HepG2 (cell line): ENCODE data around the gene GIMAP8. TPM values are rescaled to one million over a fixed set of nuclear protein-coding genes. Genes with fewer than 3 reads are reported as not detected.

Experiments used
- ATAC-seq: fragments of 200-7000 bp; cut with Tn5 transposase; 3 replicates; pipeline ENCODE4 v1.9.1; 2020; ENCODE audit warnings: mild to moderate bottlenecking, moderate library complexity
- BruUV-seq: library from RNA; stranded (reverse); fragments of 400-500 nt; replicated peaks from 2 replicates; lab custom pipeline; 2021; lab: Mats Ljungman, UMichigan
- CTCF ChIA-PET: fragments of 300-600 bp; formaldehyde crosslinking; extraction: SDS; loops from one replicate; lab custom pipeline; 2021; ENCODE audit warnings: low total read pairs, inconsistent platforms, low intra/inter-chr PET ratio; lab: Yijun Ruan, JAX
- POLR2A ChIA-PET: fragments of 350-600 bp; sonication (Branson Sonifier 250); formaldehyde crosslinking; loops from one replicate; lab custom pipeline; 2020; ENCODE audit warnings: antibody characterized with exemption, inconsistent platforms; lab: Yijun Ruan, JAX
- DNase-seq: peaks from one replicate; pipeline ENCODE4 v3.0.0-alpha.2; 2015; ENCODE audit warnings: low spot score
- FAIRE-seq: peaks from 3 replicates; lab custom pipeline; 2011; peaks lifted over from hg19 to GRCh38; lab: Jason Lieb, UNC
- H2AFZ ChIP-seq: one replicate; pipeline ENCODE4 v1.6.1; 2011; ENCODE audit warnings: low read length, inconsistent platforms
- H3K27ac ChIP-seq: fragments of 300-600 bp; 3 replicates; pipeline ENCODE4 v1.8.0; 2011; ENCODE audit warnings: mixed run types, mild to moderate bottlenecking, mixed read lengths, low read length, inconsistent platforms; ENCODE audit not compliant: insufficient read depth; ENCODE audit errors: extremely low read length
- H3K27me3 ChIP-seq, 2 experiments: fragments of 200-600 bp in 1 of 2; 2 replicates in 1 of 2; 3 replicates in 1 of 2; pipeline versions ENCODE4 v1.6.0 to v1.8.0; 2011; ENCODE audit warnings: low read length in 2 of 2, mild to moderate bottlenecking in 2 of 2, moderate library complexity in 2 of 2, inconsistent platforms in 1 of 2; ENCODE audit not compliant: insufficient read depth in 2 of 2, control insufficient read depth in 1 of 2
- H3K36me3 ChIP-seq, 2 experiments: fragments of 200-600 bp in 1 of 2; replicated peaks in 1 of 2; 2 replicates in 1 of 2; 3 replicates in 1 of 2; pipeline versions ENCODE4 v1.5.1 to v1.8.0; 2011; ENCODE audit warnings: low read length in 2 of 2, inconsistent platforms in 1 of 2; ENCODE audit not compliant: insufficient read depth in 2 of 2, control insufficient read depth in 1 of 2
- H3K4me1 ChIP-seq: 2 replicates; pipeline ENCODE4 v1.5.1; 2012; ENCODE audit warnings: low read length, inconsistent platforms; ENCODE audit not compliant: insufficient read depth
- H3K4me2 ChIP-seq: 2 replicates; pipeline ENCODE4 v1.6.0; 2011; ENCODE audit warnings: low read depth, low read length, inconsistent platforms
- H3K4me3 ChIP-seq, 3 experiments: fragments of 200-600 bp in 1 of 3; sonication (generic), shearing (Covaris generic) in 1 of 3; replicated peaks in 1 of 3; 2 replicates each; pipeline ENCODE4 v1.5.1; 2011 to 2016; ENCODE audit warnings: low read length in 3 of 3, inconsistent platforms in 2 of 3, low read depth in 2 of 3, mild to moderate bottlenecking in 2 of 3, control low read depth in 1 of 3, mixed read lengths in 1 of 3; ENCODE audit not compliant: insufficient read depth in 1 of 3
- H3K79me2 ChIP-seq: one replicate; pipeline ENCODE4 v1.6.1; 2011; ENCODE audit warnings: low read length, inconsistent platforms; ENCODE audit not compliant: insufficient read depth
- H3K9ac ChIP-seq: 2 replicates; pipeline ENCODE4 v1.6.0; 2011; ENCODE audit warnings: mild to moderate bottlenecking, low read depth, low read length, inconsistent platforms; ENCODE audit not compliant: insufficient read depth
- H3K9me3 ChIP-seq: 2 replicates; pipeline ENCODE4 v1.5.1; 2012; ENCODE audit warnings: mild to moderate bottlenecking, low read length
- H4K20me1 ChIP-seq: 2 replicates; pipeline ENCODE4 v1.6.0; 2011; ENCODE audit warnings: inconsistent platforms, mild to moderate bottlenecking, low read length, moderate library complexity; ENCODE audit not compliant: insufficient read depth
- AFF4 ChIP-seq: sonication (generic); formaldehyde crosslinking; IDR thresholded peaks from 2 replicates; pipeline ENCODE4 v1.4.0; 2020; ENCODE audit warnings: missing genetic modification reagents
- EEA1 ChIP-seq: sonication (generic); formaldehyde crosslinking; IDR thresholded peaks from 2 replicates; pipeline ENCODE4 v1.5.1; 2020; ENCODE audit warnings: mild to moderate bottlenecking, missing genetic modification reagents, borderline replicate concordance
- FLYWCH1 ChIP-seq: sonication (generic); formaldehyde crosslinking; IDR thresholded peaks from 2 replicates; pipeline ENCODE4 v1.8.1; 2023; ENCODE audit warnings: mild to moderate bottlenecking, missing genetic modification reagents
- HOXA3 ChIP-seq: sonication (generic); formaldehyde crosslinking; IDR thresholded peaks from 2 replicates; pipeline ENCODE4 v1.5.0; 2020; ENCODE audit warnings: missing genetic modification reagents
- JUN ChIP-seq: sonication (generic); formaldehyde crosslinking; IDR thresholded peaks from 2 replicates; pipeline ENCODE4 v1.4.0; 2020; ENCODE audit warnings: mild to moderate bottlenecking, missing genetic modification reagents
- SMAD3 ChIP-seq: sonication (generic); formaldehyde crosslinking; IDR thresholded peaks from 2 replicates; pipeline ENCODE4 v1.4.0; 2020; ENCODE audit warnings: missing genetic modification reagents
- THAP9 ChIP-seq: sonication (generic); formaldehyde crosslinking; IDR thresholded peaks from 2 replicates; pipeline ENCODE4; 2020; ENCODE audit warnings: missing genetic modification reagents, mild to moderate bottlenecking, borderline replicate concordance
- ZBTB21 ChIP-seq: sonication (generic); formaldehyde crosslinking; IDR thresholded peaks from 2 replicates; pipeline ENCODE4 v1.4.0; 2020; ENCODE audit warnings: missing genetic modification reagents
- ZNF704 ChIP-seq: sonication (generic); formaldehyde crosslinking; IDR thresholded peaks from 2 replicates; pipeline ENCODE4 v1.8.1; 2023; ENCODE audit warnings: mild to moderate bottlenecking, inconsistent platforms, moderate library complexity, missing genetic modification reagents, borderline replicate concordance
- ZNF878 ChIP-seq: sonication (generic); formaldehyde crosslinking; IDR thresholded peaks from 2 replicates; pipeline ENCODE4 v1.8.1; 2023; ENCODE audit warnings: mild to moderate bottlenecking, missing genetic modification reagents, moderate library complexity
- WGBS: methylation state at CpG from one replicate; pipeline ENCODE4 v1.1.6; 2017; ENCODE audit warnings: low lambda C conversion rate; 5-methylcytosine and 5-hydroxymethylcytosine counted together
- in situ Hi-C: cut with HindIII; loops from 2 replicates; pipeline ENCODE4 v1.10.0; 2017; ENCODE audit warnings: low pct_unique_long_range_greater_than_20kb; ENCODE audit not compliant: extremely low pct_ligation_motif_present
- intact Hi-C: fragments of 100-400 bp; cut with micrococcal nuclease; formaldehyde crosslinking; loops from one replicate; pipeline ENCODE4 v1.10.0; 2022; ENCODE audit not compliant: unreplicated experiment
- polyA plus RNA-seq, 8 experiments: library from polyadenylated mRNA; depleted of rRNA in 3 of 8; stranded (reverse) in 7 of 8; unstranded in 1 of 8; fragments of >200 nt; fragmentation: Illumina TruSeq in 4 of 8; extraction: Trizol in 4 of 8; gene quantifications; 2 replicates each; pipeline versions ENCODE4 v1.2.1 to v1.2.3, GENCODE V29; 2011 to 2016; ENCODE audit warnings: low read depth in 4 of 8, missing spikeins in 1 of 8, mixed read lengths in 1 of 8; ENCODE audit not compliant: insufficient read depth in 1 of 8
- total RNA-seq, 5 experiments: library from RNA; depleted of rRNA; stranded (reverse); fragments of >200 nt; fragmentation: Illumina TruSeq; extraction: Trizol; gene quantifications; 2 replicates each; pipeline ENCODE4 v1.2.3, GENCODE V29; 2016; ENCODE audit warnings: low read depth in 1 of 5

Gene GIMAP8
- total and polyA plus RNA-seq, 2 of the 13 experiments (the other 11 are each of a cell fraction or from before 2014, with no cell fraction given) = not detected

- no peak for TF ChIP-seq AFF4 (CRISPR knock-in tag)
- TF ChIP-seq ZBTB21 (CRISPR knock-in tag) = no peak
- TF ChIP-seq ZNF878 = no peak
These were observed 49.5 kb upstream of the GIMAP8 start (continued) for GRCh38 chr7:150400788-150401423.

GRCh38 chr7:150401424-150401790, 49.0 kb upstream of the GIMAP8 start:
- no TSS peak for BruUV-seq
- ATAC-seq = no peak
- TF ChIP-seq HOXA3 (CRISPR knock-in tag) (no peak), FLYWCH1 (CRISPR knock-in tag) (no peak), ZNF704 (no peak), EEA1 (no peak), THAP9 (CRISPR knock-in tag) (no peak), SMAD3 (no peak), JUN (CRISPR knock-in tag) (no peak)
- Histone ChIP-seq H2AFZ (no peak overlapping the region), H3K27ac (no peak overlapping the region), H3K4me1 (peaks cover 58% of the 10 kb centered on the region), H3K4me3 (no peak overlapping the region), H3K9ac (no peak overlapping the region), H3K79me2 (no peaks in the 10 kb centered on the region), H3K9me3 (no peaks in the 10 kb centered on the region), H4K20me1 (no peaks in the 10 kb centered on the region), H3K36me3 (peaks cover 2 to 11% of the 10 kb centered on the region in 2 experiments; a peak in 2 of 5 replicates), H3K4me2 (no peak overlapping the region), H3K27me3 (no peaks in the 10 kb centered on the region)
- POLR2A ChIA-PET = interaction anchor here (2.4 to 8.8 kb wide), 4 partner anchors 15 to 78 kb away, joined by 13 to 181 read pairs (median 64); partner anchors contain the start of genes ACTR3C, LRRC61 and REPIN1
- DNase-seq = no peak
- WGBS = 91% methylated on average over 1 of the region's 1 CpG
- in situ Hi-C loops = loop anchor here (5.0 kb wide), 1 partner anchor 59 kb away; the partner anchor contains the start of gene RARRES2
- no peak for FAIRE-seq
- CTCF ChIA-PET = no interaction called here
- intact Hi-C loops = no loop called here
